B cell (primary cell): ENCODE data around the gene SIAH3. TPM values are rescaled to one million over a fixed set of nuclear protein-coding genes. Genes with fewer than 3 reads are reported as not detected.

Source experiments
- ATAC-seq: fragments of 200-7000 bp; cut with Tn5 transposase; one replicate; pipeline ENCODE4 v1.10.0; 2021; ENCODE audit warnings: low read depth, mild to moderate bottlenecking, moderate number of reproducible peaks, moderate library complexity
- CTCF ChIA-PET: fragments of 350-600 bp; sonication (Branson Sonifier 250); formaldehyde crosslinking; loops from one replicate; lab custom pipeline; 2021; ENCODE audit warnings: antibody characterized with exemption, inconsistent platforms; lab: Charles Lee
- POLR2A ChIA-PET: fragments of 350-600 bp; sonication (Branson Sonifier 250); formaldehyde crosslinking; loops from one replicate; lab custom pipeline; 2021; ENCODE audit warnings: antibody characterized with exemption; lab: Charles Lee
- DNase-seq: peaks from one replicate; pipeline ENCODE4 v3.0.0; 2013
- H2AFZ ChIP-seq: 2 replicates; pipeline ENCODE4 v1.6.1; 2012; ENCODE audit warnings: mild to moderate bottlenecking, low read depth, low read length; ENCODE audit not compliant: insufficient read depth, poor library complexity, severe bottlenecking
- H3K27ac ChIP-seq, 2 donors: 1 replicate in 1 of 2; 2 replicates in 1 of 2; pipeline ENCODE4 v1.5.1; 2012 to 2013; ENCODE audit warnings: low read length in 2 of 2, mild to moderate bottlenecking in 2 of 2, moderate library complexity in 1 of 2
- H3K27me3 ChIP-seq, 4 experiments: fragments of 200-600 bp in 1 of 4; sonication (generic) in 1 of 4; replicated peaks in 1 of 4; 1 replicate in 2 of 4; 2 replicates in 2 of 4; pipeline versions ENCODE4 v1.6.1 to v1.7.0; 2013 to 2016; ENCODE audit warnings: low read length in 3 of 4, mild to moderate bottlenecking in 2 of 4, mixed read lengths in 1 of 4, moderate library complexity in 1 of 4; ENCODE audit not compliant: insufficient read depth in 4 of 4, control insufficient read depth in 3 of 4; ENCODE audit errors: control extremely low read depth in 1 of 4
- H3K36me3 ChIP-seq, 2 experiments: replicated peaks in 1 of 2; 1 replicate in 1 of 2; 2 replicates in 1 of 2; pipeline versions ENCODE4 v1.6.1 to v1.7.1; 2013; ENCODE audit warnings: low read length in 1 of 2; ENCODE audit not compliant: insufficient read depth in 2 of 2, control insufficient read depth in 1 of 2; ENCODE audit errors: control extremely low read depth in 1 of 2, extremely low read depth in 1 of 2
- H3K4me1 ChIP-seq, 2 donors: fragments of 200-600 bp in 1 of 2; sonication (generic) in 1 of 2; 1 replicate in 1 of 2; 2 replicates in 1 of 2; pipeline versions ENCODE4 v1.5.1 to v1.6.1; 2013 to 2017; ENCODE audit warnings: low read length in 2 of 2; ENCODE audit not compliant: control insufficient read depth in 2 of 2, insufficient read depth in 2 of 2
- H3K4me2 ChIP-seq: replicated peaks from 2 replicates; pipeline ENCODE3; 2012; ENCODE audit warnings: mild to moderate bottlenecking, low read depth, low read length; ENCODE audit not compliant: poor library complexity, severe bottlenecking
- H3K4me3 ChIP-seq, 5 experiments: fragments of 200-600 bp in 1 of 5; sonication (generic) in 1 of 5; 1 replicate in 3 of 5; 2 replicates in 2 of 5; pipeline versions ENCODE4 v1.5.1 to v1.7.0; 2011 to 2016; ENCODE audit warnings: low read length in 4 of 5, mild to moderate bottlenecking in 4 of 5, low read depth in 2 of 5, control low read depth in 1 of 5, moderate library complexity in 1 of 5; ENCODE audit not compliant: insufficient read depth in 1 of 5; ENCODE audit errors: control extremely low read depth in 1 of 5, extremely low read depth in 1 of 5
- H3K79me2 ChIP-seq: fragments of 200-600 bp; sonication (generic); one replicate; pipeline ENCODE4 v1.6.0; 2016; ENCODE audit warnings: low read length; ENCODE audit not compliant: control insufficient read depth, insufficient read depth
- H3K9ac ChIP-seq: fragments of 200-600 bp; sonication (generic); 2 replicates; pipeline ENCODE4 v1.6.1; 2017; ENCODE audit warnings: mild to moderate bottlenecking, low read length, moderate library complexity
- H3K9me3 ChIP-seq, 3 donors: one replicate each; pipeline versions ENCODE4 v1.6.1 to v1.7.1; 2013; ENCODE audit warnings: low read length in 2 of 3; ENCODE audit not compliant: control insufficient read depth in 2 of 3, insufficient read depth in 1 of 3; ENCODE audit errors: control extremely low read depth in 1 of 3
- H4K20me1 ChIP-seq: 2 replicates; pipeline ENCODE4 v1.6.0; 2012; ENCODE audit warnings: mild to moderate bottlenecking, low read length; ENCODE audit not compliant: insufficient read depth, control insufficient read depth, poor library complexity, severe bottlenecking
- H3K27ac Mint-ChIP-seq: one replicate; pipeline ENCODE4 v1.8.0; 2021; ENCODE audit warnings: mixed read lengths
- H3K27me3 Mint-ChIP-seq: one replicate; pipeline ENCODE4 v1.8.0; 2021; ENCODE audit warnings: mixed read lengths
- H3K4me1 Mint-ChIP-seq: one replicate; pipeline ENCODE4 v1.8.0; 2021; ENCODE audit warnings: mixed read lengths
- H3K4me3 Mint-ChIP-seq: one replicate; pipeline ENCODE4 v1.8.0; 2021; ENCODE audit warnings: mixed read lengths
- H3K9me3 Mint-ChIP-seq: one replicate; pipeline ENCODE4 v1.8.0; 2022; ENCODE audit warnings: mixed read lengths; ENCODE audit not compliant: insufficient read depth
- EZH2 ChIP-seq: IDR thresholded peaks from 2 replicates; pipeline ENCODE4 v1.6.1; 2012; ENCODE audit warnings: borderline replicate concordance, low read depth, mild to moderate bottlenecking, moderate library complexity, low read length; ENCODE audit not compliant: insufficient read depth, poor library complexity, severe bottlenecking
- WGBS: methylation state at CpG from one replicate; pipeline ENCODE4 v1.1.5; 2013; ENCODE audit warnings: missing lambda C conversion rate; ENCODE audit not compliant: insufficient coverage; 5-methylcytosine and 5-hydroxymethylcytosine counted together
- intact Hi-C: fragments of 100-400 bp; cut with micrococcal nuclease; formaldehyde crosslinking; loops from one replicate; pipeline ENCODE4 v1.10.0; 2022
- polyA plus RNA-seq: library from polyadenylated mRNA; depleted of rRNA; stranded (reverse); fragments of >200 nt; gene quantifications from 2 replicates; pipeline ENCODE4 v1.2.3, GENCODE V29; 2012
- total RNA-seq, 2 donors: library from RNA; stranded (reverse); fragments of 120-200 nt in 1 of 2; gene quantifications; 1 replicate in 1 of 2; 2 replicates in 1 of 2; pipeline versions ENCODE4 v1.2.3 to v1.2.4, GENCODE V29; 2013 to 2022
- TF ChIP-seq, protein P1 (sequence below): fragments of 200-600 bp; IDR thresholded peaks from one replicate; pipeline ENCODE4 v1.8.0; 2022; ENCODE audit warnings: antibody characterized with exemption, mild to moderate bottlenecking

The SIAH3 gene
- total and polyA plus RNA-seq, 2 donors (not counting 1 experiment from before 2014, with no cell fraction given): not detected

- Histone ChIP-seq H2AFZ (no peak overlapping the region), H3K9me3 (no peaks in the 10 kb centered on the region), H3K4me1 (no peaks in the 10 kb centered on the region), H3K36me3 (no peaks in the 10 kb centered on the region), H3K79me2 (no peaks in the 10 kb centered on the region), H3K9ac (no peak overlapping the region), H3K4me3 (no peak overlapping the region), H3K4me2 (no peak overlapping the region), H4K20me1 (no peaks in the 10 kb centered on the region), H3K27me3 (no peaks in the 10 kb centered on the region), H3K27ac (no peak overlapping the region)
- Mint-ChIP-seq H3K27ac (no peak overlapping the region), H3K4me3 (no peak overlapping the region), H3K27me3 (no peaks in the 10 kb centered on the region), H3K4me1 (no peaks in the 10 kb centered on the region), H3K9me3 (no peaks in the 10 kb centered on the region)
- CTCF ChIA-PET: interaction anchor here (1.3 kb wide), 1 partner anchor 20 kb away, joined by 3 read pairs; no protein-coding TSS in a partner anchor
- DNase-seq (no peak), ATAC-seq (no peak)
- intact Hi-C loops: no loop called here
- POLR2A ChIA-PET: no interaction called here
- TF ChIP-seq, protein P1, sequence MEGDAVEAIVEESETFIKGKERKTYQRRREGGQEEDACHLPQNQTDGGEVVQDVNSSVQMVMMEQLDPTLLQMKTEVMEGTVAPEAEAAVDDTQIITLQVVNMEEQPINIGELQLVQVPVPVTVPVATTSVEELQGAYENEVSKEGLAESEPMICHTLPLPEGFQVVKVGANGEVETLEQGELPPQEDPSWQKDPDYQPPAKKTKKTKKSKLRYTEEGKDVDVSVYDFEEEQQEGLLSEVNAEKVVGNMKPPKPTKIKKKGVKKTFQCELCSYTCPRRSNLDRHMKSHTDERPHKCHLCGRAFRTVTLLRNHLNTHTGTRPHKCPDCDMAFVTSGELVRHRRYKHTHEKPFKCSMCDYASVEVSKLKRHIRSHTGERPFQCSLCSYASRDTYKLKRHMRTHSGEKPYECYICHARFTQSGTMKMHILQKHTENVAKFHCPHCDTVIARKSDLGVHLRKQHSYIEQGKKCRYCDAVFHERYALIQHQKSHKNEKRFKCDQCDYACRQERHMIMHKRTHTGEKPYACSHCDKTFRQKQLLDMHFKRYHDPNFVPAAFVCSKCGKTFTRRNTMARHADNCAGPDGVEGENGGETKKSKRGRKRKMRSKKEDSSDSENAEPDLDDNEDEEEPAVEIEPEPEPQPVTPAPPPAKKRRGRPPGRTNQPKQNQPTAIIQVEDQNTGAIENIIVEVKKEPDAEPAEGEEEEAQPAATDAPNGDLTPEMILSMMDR: no peak
- no peak for TF ChIP-seq EZH2
Measured at GRCh38 chr13:45823583-45823982, 28.0 kb downstream of the SIAH3 start.

GRCh38 chr13:45821811-45822210 is 29.7 kb downstream of the SIAH3 start:
- ChIA-PET CTCF (no interaction called here), POLR2A (no interaction called here)
- no peak for TF ChIP-seq EZH2
- TF ChIP-seq, protein P1: no peak
- H3K9ac ChIP-seq: no peak overlapping the region
- no peaks in the 10 kb centered on the region for H3K36me3 ChIP-seq
- H3K4me1 ChIP-seq: no peaks in the 10 kb centered on the region
- Mint-ChIP-seq H3K4me1 (no peaks in the 10 kb centered on the region), H3K4me3 (no peak overlapping the region), H3K9me3 (no peaks in the 10 kb centered on the region), H3K27ac (no peak overlapping the region), H3K27me3 (no peaks in the 10 kb centered on the region)
- WGBS: 86% methylated on average over 6 of the region's 6 CpGs
- H3K4me3 ChIP-seq: no peak overlapping the region
- peaks cover 0 to 3% (median 0%) of the 10 kb centered on the region in 3 donors for H3K9me3 ChIP-seq
- no peak overlapping the region for H3K4me2 ChIP-seq
- H3K79me2 ChIP-seq: no peaks in the 10 kb centered on the region
- intact Hi-C loops: no loop called here
- no peak for DNase-seq
- H3K27me3 ChIP-seq: no peaks in the 10 kb centered on the region
- ATAC-seq: no peak
- H3K27ac ChIP-seq: no peak overlapping the region
- H4K20me1 ChIP-seq: no peaks in the 10 kb centered on the region
- no peak overlapping the region for H2AFZ ChIP-seq
